MV-4-11 (cell line): ENCODE measurements around the gene EVI5L.
"Not testable (repeated sequence)": the region's sequence is repeated elsewhere in the genome, so short reads cannot be mapped to it uniquely, and the experiment has no call there.

Experiments
- DNase-seq: peaks from one replicate; lab custom pipeline; 2025; lab: John Stamatoyannopoulos, UW

The EVI5L gene

DNA sequence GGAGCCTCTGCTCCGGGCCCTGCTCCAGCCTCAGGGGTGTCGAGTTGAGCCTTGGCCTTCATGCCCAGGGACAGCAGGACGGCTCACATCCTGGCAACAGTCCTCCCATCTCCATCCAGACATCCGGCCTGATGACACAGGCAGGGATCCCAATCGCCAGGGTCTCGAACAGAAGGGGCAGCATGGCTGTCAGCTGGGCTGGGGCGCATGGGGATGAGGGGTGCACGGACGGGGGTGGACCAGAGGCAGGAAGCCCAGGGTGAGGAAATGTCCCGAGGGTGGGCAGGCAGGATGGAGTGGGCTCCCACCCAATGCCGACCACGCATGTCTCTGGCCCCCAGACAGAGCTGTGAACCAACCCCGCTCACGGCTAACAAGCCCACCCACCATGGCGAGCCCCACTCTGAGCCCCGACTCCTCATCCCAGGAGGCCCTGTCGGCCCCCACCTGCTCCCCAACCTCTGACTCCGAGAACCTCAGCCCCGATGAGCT is 16.2 kb downstream of the EVI5L start:
- DNase-seq, result no peak

- no peak for DNase-seq
Observed at GRCh38 chr19:7847664-7848063, 17.6 kb downstream of the EVI5L start.

DNA sequence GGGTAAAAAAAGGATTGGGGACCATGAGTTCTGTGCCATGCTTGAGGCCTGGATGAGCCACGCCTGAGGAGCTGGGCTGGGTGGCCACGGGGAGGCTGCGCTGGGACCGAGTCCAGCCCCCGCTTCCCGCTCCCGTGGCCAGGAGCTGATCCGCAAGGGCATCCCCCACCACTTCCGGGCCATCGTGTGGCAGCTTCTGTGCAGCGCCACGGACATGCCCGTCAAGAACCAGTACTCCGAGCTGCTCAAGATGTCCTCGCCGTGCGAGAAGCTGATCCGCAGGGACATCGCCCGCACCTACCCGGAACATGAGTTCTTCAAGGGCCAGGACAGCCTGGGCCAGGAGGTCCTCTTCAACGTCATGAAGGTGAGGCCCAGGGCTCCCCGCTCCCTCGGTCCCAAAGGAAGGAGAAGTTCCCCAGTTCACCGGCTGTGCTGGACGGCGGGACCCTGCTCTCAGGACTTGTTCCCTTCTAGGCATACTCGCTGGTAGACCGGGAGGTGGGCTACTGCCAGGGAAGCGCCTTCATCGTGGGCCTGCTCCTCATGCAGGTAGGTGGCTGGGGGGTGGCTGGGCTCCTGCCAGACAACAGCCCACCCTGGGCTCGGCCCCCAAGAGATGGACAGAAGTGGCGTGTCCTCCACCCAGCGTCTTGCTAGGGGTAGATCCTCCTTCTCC is 18.9 kb downstream of the EVI5L start:
- no peak for DNase-seq

- no peak for DNase-seq
Observed at GRCh38 chr19:7849631-7849999, 19.6 kb downstream of the EVI5L start.

- DNase-seq, result peak; percentile 17
Observed at GRCh38 chr19:7850000-7850813, 20.2 kb downstream of the EVI5L start.

DNA sequence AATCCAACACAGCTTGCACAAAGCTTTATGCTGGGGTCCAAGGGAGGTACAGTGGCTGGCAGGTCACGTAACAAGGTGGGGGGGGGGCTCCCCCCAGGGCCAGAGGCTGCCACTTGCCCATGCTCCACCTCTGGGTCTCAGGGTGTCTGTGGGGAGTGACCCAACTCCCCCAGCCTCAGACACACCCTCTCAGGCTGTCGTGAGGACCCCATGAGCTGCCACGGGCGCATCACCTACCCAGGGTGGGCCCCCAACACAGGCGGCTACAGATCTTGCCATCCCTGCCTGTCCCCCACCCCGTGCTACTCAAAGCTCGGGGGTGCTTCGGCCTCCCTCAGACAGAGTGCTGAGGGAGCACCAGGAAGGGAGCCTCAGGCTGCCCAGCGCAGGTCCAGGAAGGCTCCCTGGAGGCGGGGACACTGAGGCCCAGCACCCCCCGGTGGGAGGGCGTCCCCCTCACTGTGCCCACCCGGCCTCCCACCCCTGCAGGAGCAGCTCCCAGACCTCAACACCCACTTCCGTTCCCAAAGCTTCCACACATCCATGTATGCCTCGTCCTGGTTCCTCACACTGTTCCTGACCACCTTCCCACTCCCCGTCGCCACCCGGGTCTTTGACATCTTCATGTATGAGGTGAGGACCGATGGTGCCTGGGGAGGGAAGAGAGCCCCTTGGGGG is 21.1 kb downstream of the EVI5L start:
- no peak for DNase-seq

GRCh38 chr19:7851623-7852500 is 21.8 kb downstream of the EVI5L start:
- no peak for DNase-seq

DNA sequence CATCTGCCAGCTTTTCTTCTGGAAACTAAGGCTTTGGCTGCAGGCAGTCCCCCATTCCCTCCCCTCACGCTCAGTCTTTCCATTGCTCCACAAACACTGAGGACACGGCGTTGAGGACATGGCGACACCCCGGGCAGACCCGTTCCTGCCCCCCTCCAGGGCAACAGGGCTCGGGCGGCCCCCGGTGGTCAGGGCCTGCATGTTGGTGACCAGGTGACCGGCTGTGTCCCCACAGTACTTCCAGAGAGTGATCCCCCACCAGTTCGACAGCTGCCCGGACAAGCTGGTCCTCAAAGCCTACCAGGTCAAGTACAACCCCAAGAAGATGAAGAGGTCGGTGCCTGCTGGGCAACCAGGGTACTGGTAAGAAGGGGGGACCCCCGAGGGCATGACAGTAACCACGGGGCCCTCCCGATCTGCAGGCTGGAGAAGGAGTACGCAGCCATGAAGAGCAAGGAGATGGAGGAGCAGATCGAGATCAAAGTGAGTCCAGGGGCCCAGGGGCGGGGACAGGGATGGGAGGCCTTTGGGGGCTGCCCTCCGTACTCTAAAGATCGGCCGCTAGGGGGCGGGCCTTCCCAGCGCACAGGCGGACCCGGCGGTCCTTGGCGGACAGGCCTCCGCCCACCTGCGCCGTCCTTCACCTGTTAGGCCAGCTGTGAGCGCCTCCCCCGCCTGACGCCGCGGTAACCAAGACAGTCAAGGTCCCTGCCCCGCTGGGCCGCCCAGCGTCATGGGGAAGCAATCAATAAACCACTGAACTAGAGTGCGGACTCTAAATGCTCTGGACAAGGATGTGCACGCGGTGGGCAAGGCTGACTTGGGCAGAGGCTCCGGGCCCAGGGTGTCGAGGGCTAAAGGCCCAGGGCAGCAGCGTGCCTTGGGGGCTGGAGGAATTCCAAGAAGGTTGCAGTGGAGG is 23.1 kb downstream of the EVI5L start:
- DNase-seq, result peak; percentile 22

DNA sequence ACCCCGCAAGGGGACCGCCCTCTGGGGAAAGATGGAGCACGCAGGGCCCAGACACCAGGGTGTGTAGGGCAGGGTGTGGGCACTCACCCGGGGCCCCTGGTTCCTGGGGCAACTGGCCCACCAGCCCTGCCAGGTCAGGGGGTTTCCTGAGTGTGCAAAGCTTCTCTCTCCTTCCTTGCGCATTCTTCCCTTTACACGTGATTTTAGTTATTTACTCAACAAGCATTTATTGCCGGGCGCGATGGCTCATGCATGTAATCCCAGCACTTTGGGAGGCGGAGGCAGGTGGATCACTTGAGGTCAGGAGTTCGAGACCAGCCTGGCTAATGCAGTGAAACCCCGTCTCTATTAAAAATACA is 23.7 kb downstream of the EVI5L start:
- DNase-seq, result no peak

DNA sequence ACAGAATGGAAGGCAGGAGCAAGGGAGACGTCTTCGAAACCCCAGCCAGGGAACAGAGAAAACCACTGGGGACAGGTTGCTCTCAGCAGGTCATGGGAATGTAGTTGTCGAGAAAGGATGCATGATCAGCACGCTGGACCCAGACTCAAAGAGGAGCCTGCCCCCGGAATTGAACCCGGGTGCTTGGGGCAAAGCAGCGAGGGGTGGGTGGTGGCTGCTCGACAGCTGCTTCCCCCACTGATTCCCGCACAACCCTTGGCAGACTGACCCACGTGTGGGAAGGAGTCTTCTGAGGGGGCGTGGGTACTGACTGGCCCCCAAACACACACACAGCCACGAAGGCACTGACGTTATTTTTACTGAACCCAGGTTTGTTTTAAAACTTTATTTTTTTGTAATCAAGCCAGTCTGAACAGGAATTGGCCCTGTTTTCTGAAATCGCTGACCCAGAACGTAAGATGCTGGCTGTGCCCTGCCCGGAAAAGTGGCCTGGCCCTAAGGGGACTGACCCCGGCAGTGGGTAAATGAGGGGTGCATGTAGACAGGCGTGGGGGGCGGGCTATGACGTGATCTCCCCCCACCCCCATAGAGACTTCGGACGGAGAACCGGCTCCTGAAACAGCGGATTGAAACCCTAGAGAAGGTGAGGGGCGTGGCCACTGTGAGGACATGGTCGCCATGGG is 25.5 kb downstream of the EVI5L start:
- no peak for DNase-seq

DNA sequence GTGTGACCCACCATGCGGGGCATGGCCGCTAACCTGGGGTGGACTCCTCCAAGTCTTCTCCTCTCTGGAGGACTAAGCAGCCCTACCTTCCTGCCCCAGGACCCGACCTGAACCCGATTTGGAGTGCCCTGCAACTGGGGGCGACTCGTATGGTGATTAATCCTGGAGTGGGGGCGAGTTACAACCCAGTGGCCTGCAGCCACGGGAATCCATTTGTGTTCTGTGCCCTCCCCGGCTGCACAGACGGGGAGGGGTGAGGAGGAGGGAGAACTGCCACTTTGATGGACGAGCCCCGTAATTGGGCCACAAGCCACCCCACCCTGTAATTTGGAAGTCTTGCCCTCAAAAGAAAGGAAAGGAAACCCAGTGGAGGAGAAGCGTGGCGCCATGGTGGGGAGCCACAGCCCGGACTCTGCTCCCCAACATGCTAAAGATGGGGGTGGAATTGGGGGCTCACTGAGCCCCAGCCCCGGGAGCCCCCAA is 26.1 kb downstream of the EVI5L start:
- no peak for DNase-seq

DNA sequence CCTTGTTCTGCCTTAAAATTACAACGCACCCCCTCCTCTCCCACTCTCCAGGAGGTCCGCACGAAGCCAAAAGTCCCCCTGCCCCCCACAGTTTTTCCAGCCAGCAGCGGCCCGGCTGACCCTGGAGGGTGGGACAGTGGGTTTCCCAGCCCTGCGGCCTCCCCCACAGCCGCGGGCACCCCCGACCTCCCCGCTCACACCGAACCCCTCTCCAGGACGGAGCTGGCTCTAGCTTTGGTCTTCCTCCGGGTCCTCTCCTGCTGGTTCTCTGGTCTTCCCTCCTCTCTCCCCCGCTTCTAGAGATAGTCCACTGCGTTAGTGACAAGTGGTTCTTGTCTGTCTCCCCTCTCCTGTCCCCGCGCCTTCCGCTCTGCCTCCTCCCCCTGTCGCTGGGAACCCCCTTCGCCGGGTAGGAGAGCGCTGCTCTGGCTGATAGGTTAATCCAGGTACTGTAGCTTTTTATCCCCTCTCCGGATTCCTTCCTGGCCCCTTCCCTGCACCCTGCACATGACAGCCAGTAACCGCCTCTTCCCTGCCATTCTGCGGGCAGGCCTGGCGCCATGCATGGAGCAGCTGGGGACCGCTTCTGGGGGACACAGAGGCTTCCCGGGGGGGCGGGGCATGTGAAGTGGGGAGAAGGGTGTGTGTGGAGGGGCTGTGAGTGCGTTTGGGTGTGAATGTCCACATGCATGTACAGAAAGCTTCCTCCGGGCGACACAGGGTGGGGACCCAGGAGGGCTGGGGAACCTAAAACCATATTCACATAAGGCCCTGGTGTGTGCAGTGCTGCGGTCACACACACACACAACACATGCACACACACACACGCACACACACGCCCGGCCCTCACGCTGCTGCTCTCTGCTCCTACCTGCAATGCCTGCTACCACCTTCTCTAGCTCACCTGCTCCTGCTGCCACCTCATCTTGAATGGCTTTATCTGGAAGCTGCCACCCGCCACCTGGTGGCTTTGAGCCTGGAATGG is 27.0 kb downstream of the EVI5L start:
- no peak for DNase-seq

GRCh38 chr19:7857727-7858108 is 27.7 kb downstream of the EVI5L start:
- DNase-seq, result no peak

DNA sequence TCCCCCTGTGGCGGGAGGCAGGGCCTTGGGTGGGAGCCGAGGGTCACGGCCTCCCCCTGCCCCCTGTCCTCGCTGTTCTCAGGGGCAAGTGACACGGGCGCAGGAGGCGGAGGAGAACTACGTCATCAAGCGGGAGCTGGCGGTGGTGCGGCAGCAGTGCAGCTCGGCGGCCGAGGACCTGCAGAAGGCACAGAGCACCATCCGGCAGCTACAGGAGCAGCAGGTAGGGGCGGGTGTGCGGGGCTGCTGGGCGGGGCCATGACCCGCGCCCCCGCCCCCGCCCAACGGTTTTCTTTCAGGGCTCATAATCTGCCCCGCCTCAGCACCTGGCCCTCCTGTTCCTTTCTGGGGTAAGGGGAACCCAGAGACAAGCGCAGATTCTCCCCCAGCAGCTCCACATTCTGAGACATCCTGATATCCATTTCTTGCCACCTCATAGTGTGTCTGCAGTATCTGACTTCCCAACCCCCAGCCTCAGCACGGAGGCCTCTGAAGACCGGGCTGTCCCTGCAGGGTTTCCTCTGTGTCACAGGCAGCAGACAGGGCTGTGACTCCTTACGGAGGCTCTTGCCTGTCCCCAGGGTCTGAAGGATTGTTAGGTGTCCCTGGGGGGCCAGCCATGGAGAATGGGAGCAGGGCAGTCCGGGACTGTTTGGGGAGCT is 28.2 kb downstream of the EVI5L start:
- DNase-seq, result no peak

DNA sequence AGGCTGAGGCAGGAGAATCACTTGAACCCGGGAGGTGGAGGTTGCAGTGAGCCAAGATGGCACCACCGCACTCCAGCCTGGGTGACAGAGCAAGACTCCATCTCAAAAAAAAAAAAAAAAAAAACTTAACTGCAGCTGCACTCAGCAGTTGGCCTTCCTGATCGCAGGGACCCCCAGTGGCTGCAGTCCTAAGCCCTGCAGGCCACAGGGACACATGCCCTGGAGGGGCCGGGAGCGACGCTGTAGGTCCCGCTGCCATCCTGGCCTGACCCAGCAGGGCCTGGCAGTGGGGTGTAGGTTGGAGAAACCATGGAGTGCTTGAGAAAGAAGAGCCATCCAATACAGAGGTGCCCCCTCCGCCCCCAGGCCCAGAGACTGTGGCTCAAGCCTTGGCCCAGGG is 29.1 kb downstream of the EVI5L start:
- DNase-seq, result not testable (repeated sequence)

DNA sequence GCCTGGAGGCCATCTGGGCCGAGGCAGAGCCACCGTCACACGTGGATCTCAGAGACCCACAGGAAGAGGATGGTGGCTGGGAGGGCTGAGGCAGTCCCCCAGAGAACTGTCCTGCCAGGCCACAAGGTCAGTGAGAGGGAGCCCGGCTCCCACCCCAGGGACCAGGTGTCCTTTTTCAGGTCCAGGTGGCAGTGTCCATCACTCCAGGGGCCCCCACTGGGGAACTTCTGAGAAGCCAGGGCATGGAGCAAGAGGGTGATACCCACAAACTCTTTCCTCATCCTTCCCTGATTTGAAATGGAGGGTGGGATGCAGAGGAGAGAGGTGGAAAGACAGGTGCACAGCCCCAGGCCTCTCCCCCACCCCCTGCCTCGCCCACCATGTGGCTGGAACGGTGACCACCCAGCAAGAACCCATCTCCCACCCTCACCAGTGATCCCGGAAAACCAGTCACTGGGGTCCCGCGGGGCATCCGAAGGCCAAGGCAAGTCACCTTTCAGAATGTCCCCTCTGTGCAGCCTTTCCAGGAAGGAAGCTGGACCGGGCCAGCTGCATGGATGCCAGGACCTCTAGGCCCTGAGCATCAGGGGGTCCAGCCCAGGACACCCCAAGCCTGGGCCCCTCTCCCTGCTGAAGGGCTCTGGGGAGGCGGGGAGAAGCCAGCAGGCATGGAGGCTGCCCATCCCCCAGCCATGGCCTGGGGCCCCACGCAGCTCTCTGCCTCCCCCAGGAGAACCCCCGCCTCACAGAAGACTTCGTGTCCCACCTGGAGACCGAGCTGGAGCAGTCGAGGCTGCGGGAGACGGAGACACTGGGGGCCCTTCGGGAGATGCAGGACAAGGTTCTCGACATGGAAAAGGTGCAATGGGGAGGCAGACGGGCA is 30.1 kb downstream of the EVI5L start:
- no peak for DNase-seq
